CD4-positive, alpha-beta T cell treated with Interleukin-12 subunit alpha and Interleukin-12 subunit beta, for 1 hour (primary cell): ENCODE data around the gene MAP4K2.
"Not testable (repeated sequence)": the region's sequence is repeated elsewhere in the genome, so short reads cannot be mapped to it uniquely, and the experiment has no call there.

Experiments used
- DNase-seq: peaks from one replicate; pipeline ENCODE4 v3.0.0-alpha.2; 2020

Gene MAP4K2

GRCh38 chr11:64803158-64803845, at the start of gene MAP4K2:
Gene MAP4K2 (minus strand): TSS chr11:64803214. CDS start chr11:64803149, 65 bp downstream.
- peak; percentile 92 for DNase-seq

- DNase-seq = no peak
These were observed 48.9 kb upstream of the MAP4K2 start for GRCh38 chr11:64851831-64852351.

- peak; percentile 72 for DNase-seq
These were observed 48.1 kb upstream of the MAP4K2 start for GRCh38 chr11:64850979-64851567.

DNA sequence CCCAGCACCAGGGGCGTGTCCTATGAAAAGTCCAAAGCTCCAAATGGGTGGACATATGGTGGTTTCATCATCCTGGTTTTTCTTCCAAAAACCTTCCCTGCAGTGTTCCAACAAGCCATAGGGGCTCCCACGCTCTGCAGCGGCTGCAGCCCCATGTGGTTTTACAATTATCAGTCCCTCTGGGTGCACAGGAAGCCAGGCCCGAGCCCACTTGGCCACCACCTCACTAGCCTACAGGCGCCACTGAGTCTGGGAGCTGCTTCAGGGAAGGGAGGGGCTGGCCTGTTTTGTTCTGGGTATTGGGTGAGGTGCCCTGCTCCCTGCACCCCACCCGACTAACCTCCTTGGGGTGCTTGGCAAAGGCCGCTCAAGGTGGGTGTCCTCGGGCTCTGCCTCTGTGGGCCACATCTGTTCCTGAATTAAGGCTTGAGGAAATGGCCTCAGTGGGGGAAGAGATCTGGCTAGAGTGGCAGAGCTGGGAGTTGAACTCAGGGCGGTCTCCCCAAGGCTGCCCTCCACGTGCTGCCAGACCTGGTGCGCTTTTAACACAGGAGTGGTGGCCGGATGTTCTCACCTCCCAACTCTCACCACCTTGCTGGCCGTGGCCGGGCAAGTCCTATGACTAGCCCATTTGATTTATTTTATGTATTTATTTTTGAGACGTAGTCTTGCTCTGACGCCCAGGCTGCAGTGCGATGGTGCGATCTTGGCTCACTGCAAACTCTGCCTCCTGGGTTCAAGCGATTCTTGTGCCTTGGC, 46.8 kb upstream of the MAP4K2 start:
- DNase-seq = no peak

- DNase-seq = peak; percentile 48
These were observed 46.0 kb upstream of the MAP4K2 start for GRCh38 chr11:64848826-64849597.

DNA sequence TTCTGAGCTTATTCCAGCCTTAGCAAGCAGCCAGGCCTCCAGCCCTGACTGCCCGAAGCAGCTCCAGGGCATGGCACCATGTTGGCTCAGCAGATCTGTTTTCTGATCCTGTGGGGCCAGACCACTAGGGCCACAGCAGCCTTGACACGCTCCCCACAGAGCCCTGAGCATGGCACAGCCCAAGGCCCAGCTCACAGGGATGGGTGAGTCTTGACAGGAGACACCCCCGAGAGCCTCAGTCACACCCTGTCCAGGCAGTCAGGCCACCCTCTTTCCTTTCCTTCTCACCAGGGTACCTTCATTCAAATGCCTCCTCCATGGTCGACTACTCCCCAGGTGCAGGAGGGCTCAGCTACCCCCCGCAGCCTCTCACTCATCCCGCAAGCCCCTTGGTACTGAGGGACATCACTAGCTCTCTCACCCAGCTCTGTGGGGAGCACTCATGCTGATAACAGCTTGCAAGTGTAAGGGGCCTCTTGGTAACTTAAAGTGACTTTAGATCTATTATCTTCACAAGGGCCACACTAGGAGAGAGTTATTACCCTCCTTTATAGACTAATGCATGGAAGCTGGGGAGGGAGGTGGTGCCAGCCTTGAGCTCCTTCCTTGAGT, 45.3 kb upstream of the MAP4K2 start:
- DNase-seq = no peak

GRCh38 chr11:64846998-64847666, 44.1 kb upstream of the MAP4K2 start:
- DNase-seq = peak; percentile 91

- DNase-seq = not testable (repeated sequence)
These were observed 42.7 kb upstream of the MAP4K2 start for GRCh38 chr11:64845776-64846129.

DNA sequence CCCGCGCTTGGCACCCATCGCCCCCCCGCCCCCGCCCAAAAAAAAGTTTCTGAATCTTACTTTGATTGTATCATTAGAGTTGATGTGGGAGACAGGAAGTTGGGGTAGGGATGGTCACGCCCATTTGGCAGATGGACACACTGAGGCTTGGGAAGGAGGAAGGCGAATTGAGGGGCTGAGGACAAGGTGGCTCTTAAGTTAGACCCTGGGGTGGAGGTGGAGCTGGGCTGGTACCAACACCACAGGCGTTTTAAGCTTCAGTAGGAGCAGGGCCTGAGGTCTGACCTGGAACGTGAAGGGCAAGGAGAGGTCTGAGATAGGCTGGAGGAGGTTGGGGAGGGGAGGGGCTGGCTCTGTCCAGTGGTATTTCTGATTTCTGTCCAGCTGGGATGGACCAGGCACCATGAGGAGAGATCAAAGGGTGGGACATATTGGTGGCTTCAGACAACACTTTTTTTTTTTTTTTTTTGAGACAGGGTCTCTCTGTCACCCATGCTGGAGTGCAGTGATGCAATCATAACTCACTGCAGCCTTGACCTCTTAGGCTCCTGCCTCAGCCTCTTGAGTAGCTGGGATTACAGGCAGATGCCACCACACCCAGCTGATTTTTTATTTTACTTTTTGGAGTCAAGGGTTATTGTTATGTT, 42.2 kb upstream of the MAP4K2 start:
- DNase-seq = no peak

- peak; percentile 84 for DNase-seq
These were observed 41.5 kb upstream of the MAP4K2 start, which contains the start of gene CDC42BPG for GRCh38 chr11:64844330-64845128. Gene CDC42BPG (minus strand): TSS chr11:64844653. CDS start chr11:64844569, 84 bp downstream.

GRCh38 chr11:64843686-64844329, 40.8 kb upstream of the MAP4K2 start:
- no peak for DNase-seq

- DNase-seq = no peak
These were observed 40.1 kb upstream of the MAP4K2 start for GRCh38 chr11:64842851-64843685.

DNA sequence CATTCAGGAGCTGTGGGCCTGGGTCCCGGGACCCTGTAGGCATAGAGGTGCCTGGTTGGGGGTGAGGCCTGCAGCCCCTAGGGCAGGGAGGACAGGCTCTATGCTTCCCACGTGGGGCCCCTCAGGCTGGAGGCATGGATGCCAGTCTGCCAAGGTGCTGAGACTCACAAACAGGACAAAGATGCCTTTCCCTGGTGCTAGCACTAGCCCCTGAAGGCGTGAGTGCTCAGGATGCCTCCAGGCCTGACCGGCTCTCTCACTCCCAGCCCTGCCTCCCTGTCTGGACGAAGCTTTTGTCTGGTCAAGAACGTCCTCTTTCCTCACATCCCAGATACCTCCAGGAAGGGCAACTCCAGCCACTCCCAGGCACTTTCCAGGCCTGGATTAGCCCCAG, 39.3 kb upstream of the MAP4K2 start:
- DNase-seq = no peak

GRCh38 chr11:64841592-64842365, 38.8 kb upstream of the MAP4K2 start:
- no peak for DNase-seq

- DNase-seq = no peak
These were observed 37.1 kb upstream of the MAP4K2 start for GRCh38 chr11:64839887-64840782.

DNA sequence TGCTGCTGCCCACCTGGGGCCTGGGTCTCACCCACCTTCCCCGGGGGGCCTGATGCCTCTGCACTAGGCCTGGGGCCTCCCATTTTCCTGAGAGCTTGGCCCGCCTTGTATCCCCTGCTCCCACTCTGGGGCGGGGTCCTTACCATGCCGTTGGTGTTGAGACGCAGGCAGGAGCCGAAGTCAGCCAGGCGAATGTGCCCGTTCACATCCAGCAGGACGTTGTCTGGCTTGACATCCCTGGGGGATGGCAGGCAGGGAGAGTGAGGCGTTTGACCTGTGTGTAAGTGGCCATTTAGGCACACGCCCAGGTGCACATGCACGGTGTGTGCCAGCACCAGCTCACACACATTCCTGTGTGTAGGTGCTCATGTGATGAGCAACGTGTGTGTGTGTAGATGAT, 36.3 kb upstream of the MAP4K2 start:
- DNase-seq = no peak
